ENCODE data around the gene ST3GAL5.
"Not testable (repeated sequence)": the region's sequence is repeated elsewhere in the genome, so short reads cannot be mapped to it uniquely, and the experiment has no call there.

ST3GAL5 gene

DNA sequence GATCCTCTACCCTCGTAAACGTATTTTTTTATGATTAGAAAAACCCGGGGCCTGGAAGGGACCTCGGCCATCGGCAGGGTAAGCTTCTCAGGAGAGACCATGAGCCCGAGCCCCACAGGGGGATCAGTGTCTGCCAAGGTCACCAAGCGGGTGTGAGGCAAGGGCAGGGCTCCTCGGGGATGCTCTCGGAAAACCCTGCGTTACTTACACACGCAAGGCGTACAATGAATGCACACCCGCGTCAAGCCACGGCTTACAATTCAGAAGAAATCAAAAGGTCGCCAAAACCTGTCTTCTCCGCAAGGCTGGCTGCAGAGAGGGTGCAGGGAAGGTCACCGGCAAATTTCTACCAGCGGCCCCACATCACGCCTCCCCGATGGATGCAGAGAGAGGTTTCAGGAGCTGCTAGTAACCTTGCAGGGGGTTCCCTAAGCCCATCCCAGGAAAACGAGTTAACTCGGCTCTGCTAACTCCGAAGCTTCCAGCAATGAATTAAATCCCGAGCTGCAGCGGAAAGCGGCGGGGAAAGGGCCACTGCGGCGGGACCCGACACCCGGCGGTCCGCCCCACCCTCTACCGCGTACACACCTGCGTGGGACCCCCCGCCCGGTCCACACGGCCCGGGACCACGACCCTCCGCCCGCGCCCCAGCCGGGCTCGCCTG lies 638 bp downstream of the ST3GAL5 start:
- H3K36me3 ChIP-seq (ENCODE audit: insufficient read depth, low read length): no peaks in the 10 kb centered on the region
- peak overlapping the region; percentile 75 to 76 for H3K4me3 ChIP-seq (ENCODE audit: low read depth in 1 of 2, low read length in 2 of 2)
- H3K27me3 ChIP-seq (ENCODE audit: control insufficient read depth in 1 of 2, insufficient read depth in 2 of 2, low read length in 2 of 2): no peaks in the 10 kb centered on the region
- H3K9ac ChIP-seq (ENCODE audit: low read length): peak overlapping the region; percentile 52
- H3K27ac ChIP-seq (ENCODE audit: low read depth, low read length): peak overlapping the region; percentile 57
- no peaks in the 10 kb centered on the region for H3K9me3 ChIP-seq (ENCODE audit: low read length)
- H3K4me1 ChIP-seq (ENCODE audit: insufficient read depth, low read length): peaks cover 43% of the 10 kb centered on the region

DNA sequence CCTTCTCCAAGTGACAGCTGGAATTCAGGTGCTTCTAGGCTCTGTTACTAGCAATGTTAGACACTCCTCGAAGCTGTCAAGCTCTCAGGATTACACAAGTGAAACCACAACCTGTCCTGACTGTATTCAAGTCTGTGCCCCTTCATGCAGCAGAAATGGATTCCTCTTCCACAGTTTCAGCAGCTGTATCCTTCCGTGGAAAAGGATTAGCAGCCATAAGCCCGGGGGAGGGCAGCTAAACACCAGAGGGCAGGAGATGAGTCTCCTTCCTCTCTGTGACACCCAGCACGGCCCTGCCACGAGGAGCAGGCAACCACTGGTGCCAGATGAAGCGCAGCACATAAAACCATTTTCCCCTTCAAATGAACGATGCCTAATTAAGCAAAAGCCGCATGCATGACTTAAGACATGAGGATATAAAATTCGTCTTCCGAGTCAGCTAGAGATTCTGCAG lies 1.2 kb downstream of the ST3GAL5 start:
- peak overlapping the region; percentile 75 to 76 for H3K4me3 ChIP-seq (ENCODE audit: low read depth in 1 of 2, low read length in 2 of 2)
- peak overlapping the region; percentile 57 for H3K27ac ChIP-seq (ENCODE audit: low read depth, low read length)
- H3K9me3 ChIP-seq (ENCODE audit: low read length): no peaks in the 10 kb centered on the region
- H3K4me1 ChIP-seq (ENCODE audit: insufficient read depth, low read length): peaks cover 43% of the 10 kb centered on the region
- no peaks in the 10 kb centered on the region for H3K27me3 ChIP-seq (ENCODE audit: control insufficient read depth in 1 of 2, insufficient read depth in 2 of 2, low read length in 2 of 2)
- H3K9ac ChIP-seq (ENCODE audit: low read length): peak overlapping the region; percentile 52
- no peaks in the 10 kb centered on the region for H3K36me3 ChIP-seq (ENCODE audit: insufficient read depth, low read length)

DNA sequence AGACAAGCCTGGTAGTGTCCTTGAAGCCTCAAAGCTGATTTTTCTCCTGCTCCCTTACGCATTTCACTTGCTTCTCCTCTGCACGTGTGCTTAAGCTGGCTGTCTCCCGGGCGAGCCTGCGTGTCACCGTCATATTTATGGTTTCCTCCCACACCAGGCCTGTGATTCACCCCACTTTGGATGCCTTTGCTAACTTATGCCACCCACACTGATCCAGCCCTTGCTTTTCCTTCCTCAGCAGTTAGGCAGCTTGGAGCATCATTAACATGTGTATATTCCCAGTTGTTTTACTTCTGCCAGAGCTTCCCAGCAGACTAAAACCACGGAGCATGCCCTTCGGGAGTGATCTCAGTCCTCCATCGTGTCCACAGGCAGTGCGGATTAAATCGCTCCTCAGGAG lies 2.2 kb downstream of the ST3GAL5 start:
- peak overlapping the region; percentile 52 for H3K9ac ChIP-seq (ENCODE audit: low read length)
- peaks cover 43% of the 10 kb centered on the region for H3K4me1 ChIP-seq (ENCODE audit: insufficient read depth, low read length)
- no peaks in the 10 kb centered on the region for H3K27me3 ChIP-seq (ENCODE audit: control insufficient read depth in 1 of 2, insufficient read depth in 2 of 2, low read length in 2 of 2)
- no peaks in the 10 kb centered on the region for H3K36me3 ChIP-seq (ENCODE audit: insufficient read depth, low read length)
- no peaks in the 10 kb centered on the region for H3K9me3 ChIP-seq (ENCODE audit: low read length)
- peak overlapping the region; percentile 1 to 76 for H3K4me3 ChIP-seq (ENCODE audit: low read depth in 1 of 2, low read length in 2 of 2)
- peak overlapping the region; percentile 57 for H3K27ac ChIP-seq (ENCODE audit: low read depth, low read length)

DNA sequence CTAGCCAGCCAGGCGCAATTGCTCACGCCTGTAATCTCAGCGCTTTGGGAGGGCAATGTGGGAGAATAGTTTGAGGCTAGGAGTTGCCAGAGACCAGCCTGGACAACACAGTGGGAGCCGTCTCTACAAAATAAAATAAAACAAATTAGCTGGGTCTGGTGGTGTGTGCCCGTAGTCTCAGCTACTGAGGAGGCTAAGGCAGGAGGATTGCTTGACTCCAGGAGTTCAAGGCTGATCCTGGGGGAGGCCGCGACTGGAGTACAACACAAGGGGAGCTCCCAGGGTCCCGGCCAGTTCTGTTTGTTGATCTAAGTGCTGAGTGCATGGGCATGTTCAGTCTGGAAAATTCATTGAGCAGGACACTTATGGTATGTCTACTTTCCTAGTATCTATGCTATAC lies 2.6 kb downstream of the ST3GAL5 start:
- no peaks in the 10 kb centered on the region for H3K9me3 ChIP-seq (ENCODE audit: low read length)
- no peak overlapping the region for H3K4me3 ChIP-seq (ENCODE audit: low read depth in 1 of 2, low read length in 2 of 2)
- H3K4me1 ChIP-seq (ENCODE audit: insufficient read depth, low read length): peaks cover 43% of the 10 kb centered on the region
- H3K27me3 ChIP-seq (ENCODE audit: control insufficient read depth in 1 of 2, insufficient read depth in 2 of 2, low read length in 2 of 2): no peaks in the 10 kb centered on the region
- no peak overlapping the region for H3K9ac ChIP-seq (ENCODE audit: low read length)
- peak overlapping the region; percentile 34 for H3K27ac ChIP-seq (ENCODE audit: low read depth, low read length)
- no peaks in the 10 kb centered on the region for H3K36me3 ChIP-seq (ENCODE audit: insufficient read depth, low read length)

DNA sequence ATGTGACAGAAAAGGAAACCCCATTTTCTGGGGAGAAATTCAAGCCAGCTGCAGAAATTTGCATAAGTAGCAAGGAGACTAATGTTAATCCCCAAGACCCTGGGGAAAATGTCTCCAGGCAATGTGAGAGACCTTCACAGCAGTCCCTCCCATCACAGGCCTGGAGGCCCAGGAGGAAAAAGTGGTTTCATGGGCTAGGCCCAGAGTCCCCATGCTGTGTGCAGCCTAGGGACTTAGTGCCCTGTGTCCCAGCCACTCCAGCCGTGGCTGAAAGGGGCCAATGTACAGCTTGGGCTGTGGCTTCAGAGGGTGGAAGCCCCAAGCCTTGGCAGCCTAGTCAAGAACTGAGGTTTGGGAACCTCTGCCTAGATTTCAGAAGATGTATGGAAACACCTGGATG lies 7.0 kb downstream of the ST3GAL5 start:
- peaks cover 20% of the 10 kb centered on the region for H3K4me1 ChIP-seq (ENCODE audit: insufficient read depth, low read length)
- not testable (repeated sequence) for H3K4me3 ChIP-seq (ENCODE audit: low read depth in 1 of 2, low read length in 2 of 2); H3K36me3 ChIP-seq (ENCODE audit: insufficient read depth, low read length); H3K27me3 ChIP-seq (ENCODE audit: control insufficient read depth in 1 of 2, insufficient read depth in 2 of 2, low read length in 2 of 2); H3K27ac ChIP-seq (ENCODE audit: low read depth, low read length); H3K9me3 ChIP-seq (ENCODE audit: low read length); H3K9ac ChIP-seq (ENCODE audit: low read length)

DNA sequence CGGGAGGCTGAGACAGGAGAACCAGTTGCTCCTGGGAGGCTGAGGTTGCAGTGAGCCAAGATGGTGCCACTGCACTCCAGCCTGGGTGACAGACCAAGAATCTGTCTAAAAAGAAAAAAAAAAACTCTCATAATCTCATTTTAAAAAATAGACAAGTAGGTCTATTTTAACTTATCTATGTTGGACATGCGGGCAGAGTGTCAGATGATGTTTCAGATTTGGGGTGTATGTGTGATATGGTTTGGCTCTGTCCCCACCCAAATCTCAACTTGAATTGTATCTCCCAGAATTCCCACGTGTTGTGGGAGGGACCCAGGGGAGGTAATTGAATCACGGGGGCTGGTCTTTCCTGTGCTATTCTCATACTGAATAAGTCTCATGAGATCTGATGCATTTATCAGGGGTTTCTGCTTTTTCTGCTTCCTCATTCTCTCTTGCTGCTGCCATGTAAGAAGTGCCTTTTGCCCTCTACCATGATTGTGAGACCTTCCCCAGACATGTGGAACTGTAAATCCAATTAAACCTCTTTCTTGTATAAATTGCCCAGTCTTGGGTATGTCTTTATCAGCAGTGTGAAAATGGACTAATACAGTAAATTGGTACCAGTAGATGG lies 8.0 kb downstream of the ST3GAL5 start:
- not testable (repeated sequence) for H3K27me3 ChIP-seq (ENCODE audit: control insufficient read depth in 1 of 2, insufficient read depth in 2 of 2, low read length in 2 of 2); H3K27ac ChIP-seq (ENCODE audit: low read depth, low read length); H3K4me3 ChIP-seq (ENCODE audit: low read depth in 1 of 2, low read length in 2 of 2); H3K36me3 ChIP-seq (ENCODE audit: insufficient read depth, low read length); H3K9ac ChIP-seq (ENCODE audit: low read length); H3K9me3 ChIP-seq (ENCODE audit: low read length)
- peaks cover 12% of the 10 kb centered on the region for H3K4me1 ChIP-seq (ENCODE audit: insufficient read depth, low read length)

DNA sequence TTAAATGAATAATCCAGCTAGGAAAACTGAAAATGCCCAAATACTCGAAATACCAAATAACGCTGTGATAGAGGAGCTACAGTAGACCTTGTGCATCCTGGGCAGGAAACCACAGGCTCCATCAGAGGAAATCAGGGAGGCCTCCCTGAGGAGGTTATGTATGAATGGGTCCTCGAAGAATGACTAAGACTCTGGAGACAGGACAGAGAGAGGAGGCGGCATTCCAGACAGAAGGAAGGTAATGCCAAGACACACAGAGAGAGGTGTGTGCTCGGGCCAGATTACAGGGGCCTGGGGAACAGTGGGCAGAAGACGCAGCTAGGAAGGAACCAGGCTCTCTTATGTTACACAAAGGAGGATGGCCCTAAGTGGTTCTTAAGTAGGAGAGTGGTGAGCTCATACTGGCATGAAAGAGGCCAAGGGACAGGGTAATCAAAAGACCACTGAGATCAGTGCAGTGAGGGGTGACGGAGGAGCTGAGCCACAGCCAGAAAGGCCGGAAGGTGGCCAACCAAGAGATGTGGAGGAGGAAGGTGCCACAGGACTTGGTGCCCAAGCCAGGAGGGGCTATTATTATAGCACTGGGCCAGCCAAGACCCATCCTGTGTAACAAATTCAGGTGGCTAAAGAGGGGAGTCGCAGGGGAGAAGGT lies 9.9 kb downstream of the ST3GAL5 start:
- no peaks in the 10 kb centered on the region for H3K27me3 ChIP-seq (ENCODE audit: control insufficient read depth in 1 of 2, insufficient read depth in 2 of 2, low read length in 2 of 2)
- no peaks in the 10 kb centered on the region for H3K36me3 ChIP-seq (ENCODE audit: insufficient read depth, low read length)
- H3K9ac ChIP-seq (ENCODE audit: low read length): no peak overlapping the region
- H3K27ac ChIP-seq (ENCODE audit: low read depth, low read length): no peak overlapping the region
- no peaks in the 10 kb centered on the region for H3K4me1 ChIP-seq (ENCODE audit: insufficient read depth, low read length)
- no peaks in the 10 kb centered on the region for H3K9me3 ChIP-seq (ENCODE audit: low read length)
- no peak overlapping the region for H3K4me3 ChIP-seq (ENCODE audit: low read depth in 1 of 2, low read length in 2 of 2)

DNA sequence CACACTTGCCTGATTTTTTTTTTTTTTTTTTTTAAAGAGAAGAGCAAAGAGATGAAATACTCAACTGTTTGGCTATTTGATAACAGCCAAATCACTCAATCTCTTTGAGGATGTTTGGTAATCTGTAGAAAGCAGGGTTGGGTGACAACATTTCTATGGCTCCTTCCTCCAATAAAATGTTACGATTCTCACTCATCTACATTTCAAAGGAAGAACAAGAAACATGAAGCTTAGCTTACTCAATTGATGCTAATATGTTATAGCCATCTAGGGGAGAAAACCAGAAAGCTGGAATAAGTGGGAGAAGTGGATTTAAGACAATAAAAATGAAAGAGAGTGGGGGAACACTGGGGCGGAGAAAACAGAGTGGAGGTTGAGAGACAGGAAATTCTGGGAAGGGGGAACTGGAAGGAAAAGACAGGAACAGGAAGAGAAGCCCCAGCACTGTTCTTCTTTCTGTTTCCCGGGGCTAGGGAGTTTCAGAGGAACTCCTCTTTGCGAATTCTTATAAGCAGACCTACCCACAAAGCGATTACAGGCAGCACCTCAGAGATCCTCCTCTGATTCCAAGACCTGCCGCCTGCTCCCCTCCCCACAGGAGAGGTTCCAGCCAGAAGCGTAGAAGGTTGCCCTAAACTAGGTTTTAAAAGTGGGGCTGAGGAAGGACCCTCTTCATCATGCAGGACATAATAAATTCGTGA lies 13.3 kb downstream of the ST3GAL5 start:
- no peaks in the 10 kb centered on the region for H3K27me3 ChIP-seq (ENCODE audit: control insufficient read depth in 1 of 2, insufficient read depth in 2 of 2, low read length in 2 of 2)
- H3K4me3 ChIP-seq (ENCODE audit: low read depth in 1 of 2, low read length in 2 of 2): no peak overlapping the region
- H3K4me1 ChIP-seq (ENCODE audit: insufficient read depth, low read length): no peaks in the 10 kb centered on the region
- no peak overlapping the region for H3K27ac ChIP-seq (ENCODE audit: low read depth, low read length)
- H3K36me3 ChIP-seq (ENCODE audit: insufficient read depth, low read length): no peaks in the 10 kb centered on the region
- no peak overlapping the region for H3K9ac ChIP-seq (ENCODE audit: low read length)
- no peaks in the 10 kb centered on the region for H3K9me3 ChIP-seq (ENCODE audit: low read length)

DNA sequence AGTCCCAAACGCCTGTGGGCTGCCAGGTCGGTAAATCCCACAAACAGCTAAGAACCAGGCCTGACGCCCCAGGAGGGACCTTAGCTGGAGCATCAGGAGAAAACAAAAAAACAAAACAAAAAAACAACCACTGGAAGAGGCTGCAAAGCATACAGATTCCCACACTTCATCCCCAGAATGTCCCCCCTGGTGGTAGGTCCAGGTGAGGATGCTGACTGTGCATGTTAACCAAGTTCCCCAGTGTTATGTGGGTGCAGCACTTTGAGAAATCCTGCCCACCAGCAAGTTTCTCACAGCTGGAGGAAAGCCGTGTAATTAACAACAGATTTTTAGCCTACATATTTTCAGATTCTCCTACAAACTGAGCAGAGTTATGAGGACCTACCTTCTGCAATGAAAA lies 15.1 kb downstream of the ST3GAL5 start:
- Histone ChIP-seq H3K27ac (ENCODE audit: low read depth, low read length) (no peak overlapping the region), H3K4me3 (ENCODE audit: low read depth in 1 of 2, low read length in 2 of 2) (no peak overlapping the region), H3K27me3 (ENCODE audit: control insufficient read depth in 1 of 2, insufficient read depth in 2 of 2, low read length in 2 of 2) (no peaks in the 10 kb centered on the region), H3K36me3 (ENCODE audit: insufficient read depth, low read length) (no peaks in the 10 kb centered on the region), H3K9me3 (ENCODE audit: low read length) (no peaks in the 10 kb centered on the region), H3K9ac (ENCODE audit: low read length) (no peak overlapping the region), H3K4me1 (ENCODE audit: insufficient read depth, low read length) (no peaks in the 10 kb centered on the region)

DNA sequence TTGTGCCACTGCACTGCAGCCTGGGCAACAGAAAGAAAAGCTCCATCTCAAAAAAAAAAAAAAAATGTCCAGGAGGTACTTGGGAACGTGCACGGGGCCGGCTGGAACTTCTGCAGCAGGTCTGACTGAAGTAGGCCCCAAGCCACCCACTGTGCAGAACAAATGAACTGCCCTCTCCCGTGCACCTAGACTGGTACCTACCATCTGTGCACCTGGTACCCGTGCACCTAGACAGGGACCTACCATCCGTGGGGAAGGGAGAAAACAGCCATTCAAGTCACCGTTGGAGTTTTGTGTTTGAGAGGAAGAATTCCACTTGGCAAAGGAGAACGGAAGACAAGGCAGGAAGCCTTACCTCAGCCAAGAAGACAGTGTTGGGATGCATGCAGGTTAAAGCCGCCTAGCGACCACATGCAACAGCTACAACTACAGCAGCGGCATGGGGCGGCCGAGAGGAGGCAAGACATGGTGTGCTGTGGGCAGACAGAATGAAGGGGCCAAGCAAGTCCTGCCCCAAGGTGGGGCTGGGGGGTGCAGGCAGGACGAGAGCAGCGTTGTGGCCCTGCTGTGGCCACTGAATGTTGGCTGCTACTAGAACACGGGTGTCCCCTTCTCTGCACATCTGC lies 16.1 kb downstream of the ST3GAL5 start:
- Histone ChIP-seq H3K4me1 (ENCODE audit: insufficient read depth, low read length) (no peaks in the 10 kb centered on the region), H3K4me3 (ENCODE audit: low read depth in 1 of 2, low read length in 2 of 2) (no peak overlapping the region), H3K9ac (ENCODE audit: low read length) (no peak overlapping the region), H3K36me3 (ENCODE audit: insufficient read depth, low read length) (no peaks in the 10 kb centered on the region), H3K27me3 (ENCODE audit: control insufficient read depth in 1 of 2, insufficient read depth in 2 of 2, low read length in 2 of 2) (no peaks in the 10 kb centered on the region), H3K9me3 (ENCODE audit: low read length) (no peaks in the 10 kb centered on the region), H3K27ac (ENCODE audit: low read depth, low read length) (no peak overlapping the region)

DNA sequence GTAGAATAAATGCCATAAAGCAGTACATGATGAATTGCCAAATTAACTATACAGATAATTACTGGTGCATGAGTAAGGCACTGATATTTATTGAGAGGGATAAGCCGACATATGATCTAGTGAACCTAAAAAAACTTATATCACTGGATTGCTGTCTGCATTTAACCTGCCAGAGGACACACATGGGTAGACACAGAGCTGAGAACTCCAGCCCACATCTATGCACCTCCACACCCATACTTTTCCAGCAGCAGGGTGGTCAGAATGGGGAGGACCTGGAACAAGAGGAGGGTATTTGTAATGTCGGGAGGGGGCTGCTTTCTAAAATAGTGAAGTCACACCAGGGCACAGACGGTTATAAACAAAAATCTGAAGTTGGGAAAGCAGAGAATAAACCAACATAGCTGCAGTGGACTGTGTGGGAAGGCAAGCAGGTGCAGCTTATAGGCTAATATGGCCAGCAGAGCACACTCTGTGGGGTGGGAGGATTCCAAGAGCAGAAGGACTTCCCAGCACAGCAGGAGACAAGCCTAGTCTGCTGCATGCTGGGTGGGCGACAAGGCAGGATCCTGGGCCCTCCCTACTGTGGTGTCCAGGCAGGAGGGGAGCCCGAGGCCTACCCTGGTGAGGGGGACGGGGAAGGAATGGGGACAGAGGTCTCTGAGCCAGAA lies 17.2 kb downstream of the ST3GAL5 start:
- Histone ChIP-seq H3K9ac (ENCODE audit: low read length) (no peak overlapping the region), H3K27ac (ENCODE audit: low read depth, low read length) (no peak overlapping the region), H3K36me3 (ENCODE audit: insufficient read depth, low read length) (no peaks in the 10 kb centered on the region), H3K9me3 (ENCODE audit: low read length) (no peaks in the 10 kb centered on the region), H3K27me3 (ENCODE audit: control insufficient read depth in 1 of 2, insufficient read depth in 2 of 2, low read length in 2 of 2) (no peaks in the 10 kb centered on the region), H3K4me3 (ENCODE audit: low read depth in 1 of 2, low read length in 2 of 2) (no peak overlapping the region), H3K4me1 (ENCODE audit: insufficient read depth, low read length) (no peaks in the 10 kb centered on the region)
